Activated CD4-positive, alpha-beta T cell treated with anti-CD3 and anti-CD28 coated beads, Interleukin-2, amount 10 ng/mL, durations not matched to agents 24 days and 14 days (primary cell): ENCODE measurements around the gene RRP15. TPM values are rescaled to one million over a fixed set of nuclear protein-coding genes. Genes with fewer than 3 reads are reported as not detected.

Source experiments
- DNase-seq: peaks from one replicate; pipeline ENCODE4 v3.0.0; 2022
- H3K27ac Mint-ChIP-seq: one replicate; pipeline ENCODE4 v1.8.0; 2022; ENCODE audit warnings: mild to moderate bottlenecking, mixed read lengths
- H3K27me3 Mint-ChIP-seq: one replicate; pipeline ENCODE4 v1.8.0; 2022; ENCODE audit warnings: mixed read lengths
- H3K36me3 Mint-ChIP-seq: one replicate; pipeline ENCODE4 v1.8.0; 2022; ENCODE audit warnings: low read depth, mild to moderate bottlenecking, mixed read lengths
- H3K4me1 Mint-ChIP-seq: one replicate; pipeline ENCODE4 v1.8.0; 2021; ENCODE audit warnings: mixed read lengths
- H3K4me3 Mint-ChIP-seq: one replicate; pipeline ENCODE4 v1.8.0; 2022; ENCODE audit warnings: mild to moderate bottlenecking, moderate library complexity, mixed read lengths
- H3K9me3 Mint-ChIP-seq: one replicate; pipeline ENCODE4 v1.8.0; 2021; ENCODE audit warnings: mixed read lengths
- intact Hi-C: fragments of 100-400 bp; cut with micrococcal nuclease; formaldehyde crosslinking; loops from one replicate; pipeline ENCODE4 v1.15.1; 2023
- total RNA-seq: library from RNA; stranded (reverse); gene quantifications from 2 replicates; pipeline ENCODE4 v1.2.3, GENCODE V29; 2022

RRP15 gene
- total RNA-seq, 1 donor from 2014 or later: 44.7 TPM

- Mint-ChIP-seq H3K9me3 (no peaks in the 10 kb centered on the region), H3K27me3 (peaks cover 8% of the 10 kb centered on the region), H3K36me3 (no peaks in the 10 kb centered on the region), H3K4me3 (no peak overlapping the region), H3K27ac (no peak overlapping the region), H3K4me1 (no peaks in the 10 kb centered on the region)
- no peak for DNase-seq
- intact Hi-C loops: no loop called here
These were observed 11.2 kb upstream of the RRP15 start for GRCh38 chr1:218273762-218274479.

DNA sequence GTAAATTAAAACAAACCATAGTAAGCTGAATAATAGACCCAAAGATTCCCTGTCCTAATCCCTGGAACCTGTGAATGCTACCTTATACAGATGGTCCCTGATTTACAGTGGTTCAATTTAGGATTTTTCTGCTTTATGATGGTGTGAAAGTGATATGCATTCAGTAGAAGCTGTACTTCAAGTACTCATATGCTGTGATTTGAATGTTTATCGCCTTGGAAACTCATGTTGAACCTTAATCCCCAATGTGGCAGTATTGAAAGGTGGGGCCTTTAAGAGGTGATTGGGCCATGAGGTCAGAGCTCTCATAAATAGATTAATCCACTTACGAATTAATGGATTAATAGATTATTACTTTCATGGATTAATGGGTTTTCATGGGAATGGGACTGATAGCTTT is 10.6 kb upstream of the RRP15 start:
- Mint-ChIP-seq H3K4me3 (no peak overlapping the region), H3K27ac (no peak overlapping the region), H3K27me3 (peaks cover 8% of the 10 kb centered on the region)

GRCh38 chr1:218275823-218276222 is 9.3 kb upstream of the RRP15 start:
- no peaks in the 10 kb centered on the region for H3K9me3 Mint-ChIP-seq
- peaks cover 8% of the 10 kb centered on the region for H3K27me3 Mint-ChIP-seq
- no peaks in the 10 kb centered on the region for H3K4me1 Mint-ChIP-seq
- no peaks in the 10 kb centered on the region for H3K36me3 Mint-ChIP-seq
- DNase-seq: no peak
- no peak overlapping the region for H3K4me3 Mint-ChIP-seq
- no peak overlapping the region for H3K27ac Mint-ChIP-seq
- intact Hi-C loops: no loop called here

More for the DNA sequence above, 10.6 kb upstream of the RRP15 start:
- Mint-ChIP-seq H3K4me1 (no peaks in the 10 kb centered on the region), H3K36me3 (no peaks in the 10 kb centered on the region), H3K9me3 (no peaks in the 10 kb centered on the region)
- intact Hi-C loops: no loop called here
- no peak for DNase-seq

- Mint-ChIP-seq H3K4me1 (peaks cover 12% of the 10 kb centered on the region), H3K9me3 (no peaks in the 10 kb centered on the region), H3K4me3 (no peak overlapping the region), H3K27ac (no peak overlapping the region), H3K36me3 (no peaks in the 10 kb centered on the region), H3K27me3 (peaks cover 13% of the 10 kb centered on the region)
- intact Hi-C loops: loop anchor here (10.0 kb wide), 2 partner anchors 894 to 1814 kb away; partner anchors contain the start of genes IARS2 and LYPLAL1
- DNase-seq: no peak
These were observed 3.8 kb upstream of the RRP15 start for GRCh38 chr1:218281285-218281684.

GRCh38 chr1:218284377-218284916 is 646 bp upstream of the RRP15 start:
- Mint-ChIP-seq H3K4me1 (peaks cover 19% of the 10 kb centered on the region), H3K9me3 (no peaks in the 10 kb centered on the region), H3K27ac (peak overlapping the region; percentile 89), H3K36me3 (no peaks in the 10 kb centered on the region), H3K27me3 (peaks cover 7% of the 10 kb centered on the region), H3K4me3 (peak overlapping the region; percentile 93)
- DNase-seq: no peak
- intact Hi-C loops: loop anchor here (10.0 kb wide), 2 partner anchors 890 to 1810 kb away; partner anchors contain the start of genes IARS2 and LYPLAL1

DNA sequence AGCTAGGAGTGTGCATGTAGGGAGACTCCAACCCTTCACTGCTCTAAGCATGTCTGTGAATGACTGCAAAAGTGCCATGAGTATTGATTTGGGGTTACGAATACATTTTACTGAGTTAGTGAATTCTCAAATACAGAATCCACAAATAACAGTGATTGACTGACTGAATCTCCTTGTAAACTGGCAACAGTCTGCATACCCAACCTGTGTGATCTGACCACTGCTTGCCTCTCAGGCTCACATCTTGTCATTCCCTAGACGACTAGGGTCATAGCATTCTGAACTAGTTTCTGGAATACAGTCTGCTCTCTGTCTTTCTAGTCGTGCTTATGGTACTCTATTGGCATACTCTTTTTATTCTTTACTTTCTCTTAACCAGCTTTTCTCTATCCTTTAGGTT is 7.4 kb downstream of the RRP15 start:
- H3K27ac Mint-ChIP-seq: no peak overlapping the region
- H3K9me3 Mint-ChIP-seq: no peaks in the 10 kb centered on the region
- peaks cover 2% of the 10 kb centered on the region for H3K36me3 Mint-ChIP-seq
- peaks cover 2% of the 10 kb centered on the region for H3K4me1 Mint-ChIP-seq
- no peaks in the 10 kb centered on the region for H3K27me3 Mint-ChIP-seq
- no peak for DNase-seq
- H3K4me3 Mint-ChIP-seq: no peak overlapping the region
- intact Hi-C loops: no loop called here

- Mint-ChIP-seq H3K9me3 (no peaks in the 10 kb centered on the region), H3K4me3 (no peak overlapping the region), H3K36me3 (peaks cover 2% of the 10 kb centered on the region), H3K27ac (no peak overlapping the region), H3K4me1 (no peaks in the 10 kb centered on the region), H3K27me3 (no peaks in the 10 kb centered on the region)
- intact Hi-C loops: no loop called here
- DNase-seq: no peak
These were observed 9.5 kb downstream of the RRP15 start for GRCh38 chr1:218294546-218294945.

DNA sequence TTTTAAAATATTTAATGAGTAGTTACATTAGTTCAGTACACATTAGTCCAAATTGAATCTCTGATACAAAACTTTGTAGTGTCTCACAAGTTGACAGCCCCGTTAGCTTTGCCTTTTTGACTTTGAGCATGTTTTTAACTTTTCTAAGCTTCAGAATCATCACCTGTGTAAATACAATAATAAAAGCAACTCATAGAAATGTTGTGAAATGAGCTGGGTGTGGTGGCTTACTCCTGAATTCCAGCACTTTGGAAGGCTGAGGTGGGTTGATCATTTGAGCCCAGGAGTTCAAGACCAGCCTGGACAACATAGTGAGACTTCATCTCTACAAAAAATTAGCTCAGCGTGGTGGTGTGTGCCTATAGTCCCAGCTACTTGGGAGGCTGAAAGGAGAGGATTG is 11.1 kb downstream of the RRP15 start:
- no peaks in the 10 kb centered on the region for H3K4me1 Mint-ChIP-seq
- DNase-seq: no peak
- intact Hi-C loops: no loop called here
- H3K27ac Mint-ChIP-seq: no peak overlapping the region
- H3K9me3 Mint-ChIP-seq: no peaks in the 10 kb centered on the region
- no peaks in the 10 kb centered on the region for H3K27me3 Mint-ChIP-seq
- H3K36me3 Mint-ChIP-seq: peaks cover 2% of the 10 kb centered on the region
- H3K4me3 Mint-ChIP-seq: no peak overlapping the region

DNA sequence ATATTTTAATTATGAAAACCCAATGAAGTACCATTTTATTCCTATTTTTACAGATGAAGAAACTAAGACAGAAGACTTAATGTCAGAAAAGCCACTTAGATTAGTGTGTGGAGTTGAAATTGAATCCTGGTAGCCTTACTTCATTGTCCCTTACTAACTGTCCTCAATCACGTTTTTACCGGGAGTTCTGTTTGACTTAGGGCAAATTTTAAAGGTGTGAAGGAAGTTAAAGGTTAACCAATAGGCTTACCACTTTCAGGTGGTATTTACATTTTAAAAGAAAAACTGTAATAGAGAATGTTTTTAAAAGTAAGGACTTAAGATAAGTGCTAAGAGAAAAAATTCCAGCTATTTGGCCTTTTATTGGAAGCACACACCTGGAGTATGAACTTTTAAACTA is 12.4 kb downstream of the RRP15 start:
- H3K27me3 Mint-ChIP-seq: no peaks in the 10 kb centered on the region
- no peak for DNase-seq
- no peaks in the 10 kb centered on the region for H3K4me1 Mint-ChIP-seq
- H3K4me3 Mint-ChIP-seq: no peak overlapping the region
- intact Hi-C loops: no loop called here
- peaks cover 5% of the 10 kb centered on the region for H3K36me3 Mint-ChIP-seq
- H3K9me3 Mint-ChIP-seq: no peaks in the 10 kb centered on the region
- H3K27ac Mint-ChIP-seq: no peak overlapping the region

DNA sequence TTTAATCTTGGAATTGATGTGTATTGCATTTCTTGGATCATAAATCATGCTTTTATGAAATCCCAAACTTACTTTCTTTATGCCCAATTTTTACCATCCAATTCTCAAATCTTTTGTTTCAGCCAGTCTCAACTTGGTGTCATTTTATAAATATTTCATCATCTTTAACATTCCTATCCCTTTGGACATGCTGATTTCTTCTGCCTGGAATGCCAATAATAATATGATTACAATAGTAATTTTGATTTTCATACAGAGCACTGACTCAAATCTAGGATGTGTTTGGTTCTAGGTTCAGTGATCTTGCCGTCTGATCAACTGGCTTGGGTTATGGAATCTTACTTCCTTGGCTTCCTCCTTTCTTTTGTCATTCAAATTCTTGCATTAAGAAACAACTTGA is 12.8 kb downstream of the RRP15 start:
- intact Hi-C loops: no loop called here
- H3K4me3 Mint-ChIP-seq: no peak overlapping the region
- no peaks in the 10 kb centered on the region for H3K9me3 Mint-ChIP-seq
- H3K4me1 Mint-ChIP-seq: no peaks in the 10 kb centered on the region
- H3K36me3 Mint-ChIP-seq: peaks cover 5% of the 10 kb centered on the region
- no peaks in the 10 kb centered on the region for H3K27me3 Mint-ChIP-seq
- no peak overlapping the region for H3K27ac Mint-ChIP-seq
- DNase-seq: no peak

DNA sequence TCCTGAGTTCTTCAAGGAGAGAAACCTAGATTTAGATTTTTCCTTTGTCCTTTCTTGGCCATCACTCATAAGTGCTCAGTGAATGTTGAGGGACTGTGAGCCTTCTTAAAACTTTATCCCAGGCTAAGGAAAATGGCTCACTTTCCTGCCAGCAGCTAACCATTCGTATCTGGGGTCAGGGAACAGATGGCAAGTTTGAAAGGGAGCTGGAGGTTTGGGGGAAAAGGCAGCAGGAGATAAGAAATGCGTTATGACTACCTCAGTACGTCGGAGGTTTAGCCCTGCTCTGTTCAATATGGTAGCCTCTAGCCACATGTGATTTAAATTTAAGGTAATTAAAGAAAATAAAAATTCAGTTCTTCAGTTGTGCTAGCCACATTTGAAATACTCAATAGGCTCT is 13.3 kb downstream of the RRP15 start:
- no peaks in the 10 kb centered on the region for H3K9me3 Mint-ChIP-seq
- no peaks in the 10 kb centered on the region for H3K27me3 Mint-ChIP-seq
- H3K4me3 Mint-ChIP-seq: no peak overlapping the region
- DNase-seq: no peak
- H3K36me3 Mint-ChIP-seq: peaks cover 6% of the 10 kb centered on the region
- H3K4me1 Mint-ChIP-seq: no peaks in the 10 kb centered on the region
- H3K27ac Mint-ChIP-seq: no peak overlapping the region
- intact Hi-C loops: no loop called here

GRCh38 chr1:218299416-218299815 is 14.3 kb downstream of the RRP15 start:
- Mint-ChIP-seq H3K27ac (no peak overlapping the region), H3K4me3 (no peak overlapping the region), H3K27me3 (no peaks in the 10 kb centered on the region), H3K4me1 (no peaks in the 10 kb centered on the region), H3K36me3 (peaks cover 6% of the 10 kb centered on the region), H3K9me3 (no peaks in the 10 kb centered on the region)
- intact Hi-C loops: no loop called here
- DNase-seq: no peak

DNA sequence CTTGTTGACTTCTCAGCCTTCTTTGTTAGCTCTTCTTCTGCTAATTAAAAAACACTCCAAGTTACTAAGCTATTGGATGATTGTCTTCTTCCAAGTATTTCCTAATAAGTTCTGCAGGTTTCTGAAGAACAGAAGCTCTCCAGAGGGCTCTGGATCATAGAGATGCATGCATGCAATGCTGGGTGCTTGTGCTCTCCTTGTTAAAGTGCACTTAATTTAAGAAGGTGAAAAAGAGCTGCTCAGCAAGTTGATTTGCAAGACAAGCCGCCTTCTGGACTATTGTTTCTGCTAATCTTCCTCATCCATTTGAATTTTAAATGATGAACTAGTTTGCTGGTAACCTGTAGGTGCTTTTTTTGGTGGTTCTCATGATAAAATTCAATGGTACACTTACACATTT is 16.1 kb downstream of the RRP15 start:
- intact Hi-C loops: no loop called here
- Mint-ChIP-seq H3K27me3 (no peaks in the 10 kb centered on the region), H3K4me3 (no peak overlapping the region), H3K36me3 (peaks cover 10% of the 10 kb centered on the region), H3K27ac (no peak overlapping the region), H3K4me1 (no peaks in the 10 kb centered on the region), H3K9me3 (no peaks in the 10 kb centered on the region)
- no peak for DNase-seq

GRCh38 chr1:218302155-218302554 is 17.1 kb downstream of the RRP15 start:
- Mint-ChIP-seq H3K4me1 (no peaks in the 10 kb centered on the region), H3K4me3 (no peak overlapping the region), H3K27ac (no peak overlapping the region), H3K36me3 (peaks cover 11% of the 10 kb centered on the region), H3K9me3 (no peaks in the 10 kb centered on the region), H3K27me3 (no peaks in the 10 kb centered on the region)
- intact Hi-C loops: no loop called here
- DNase-seq: no peak
